K562 treated with DMSO at 1 percent for 4 hours (cell line): ENCODE results near the gene ALDH5A1. TPM values are rescaled to one million over a fixed set of nuclear protein-coding genes. Genes with fewer than 3 reads are reported as not detected.

Source experiments
- total RNA-seq: library from RNA; unstranded; fragments of 300-600 nt; gene quantifications from 2 replicates; pipeline ENCODE4 v1.2.3, GENCODE V29; 2022; ENCODE audit not compliant: insufficient read depth

ALDH5A1 gene
- total RNA-seq = 5.2 and 7.4 TPM in 2 replicates

DNA sequence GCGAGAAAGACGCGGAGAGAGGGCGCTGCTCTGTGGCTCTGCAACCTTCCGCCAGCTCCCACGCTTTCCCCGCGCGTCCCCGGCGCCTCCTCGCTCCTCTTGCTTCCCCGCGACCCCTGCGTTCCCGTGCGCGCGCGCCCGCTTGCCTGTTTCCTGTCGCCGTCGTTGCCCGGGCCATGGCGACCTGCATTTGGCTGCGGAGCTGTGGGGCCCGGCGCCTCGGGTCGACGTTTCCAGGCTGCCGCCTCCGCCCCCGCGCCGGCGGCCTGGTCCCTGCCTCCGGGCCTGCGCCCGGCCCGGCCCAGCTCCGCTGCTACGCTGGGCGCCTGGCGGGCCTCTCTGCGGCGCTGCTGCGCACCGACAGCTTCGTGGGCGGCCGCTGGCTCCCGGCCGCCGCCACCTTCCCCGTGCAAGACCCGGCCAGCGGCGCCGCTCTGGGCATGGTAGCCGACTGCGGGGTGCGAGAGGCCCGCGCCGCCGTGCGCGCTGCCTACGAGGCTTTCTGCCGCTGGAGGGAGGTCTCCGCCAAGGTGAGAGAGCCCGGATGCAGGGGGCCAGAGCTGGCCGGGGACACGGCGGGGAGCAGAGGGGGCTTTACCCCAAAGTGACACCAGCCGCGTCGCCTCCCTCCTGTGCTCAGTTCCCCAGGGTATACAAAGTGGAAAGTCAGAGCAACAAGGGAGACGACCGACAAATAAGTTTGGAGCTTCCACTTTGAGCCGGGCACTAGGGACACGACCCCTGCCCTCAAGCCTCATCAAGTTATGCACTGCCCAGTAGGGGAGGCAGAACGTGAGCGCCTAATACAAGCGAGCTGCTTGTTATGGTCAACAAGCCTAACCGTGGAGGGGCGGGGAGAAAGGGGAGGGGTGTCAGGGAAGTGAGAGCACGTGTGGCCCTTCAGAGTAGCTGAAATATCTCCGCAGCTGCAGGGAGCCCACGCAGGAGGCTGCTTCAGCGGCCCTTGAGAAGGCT lies at the start of gene ALDH5A1:
Gene ALDH5A1 (plus strand): TSS at position 149 of the 975 bp plus-strand sequence. CDS start 28 bp downstream, at position 177.

DNA sequence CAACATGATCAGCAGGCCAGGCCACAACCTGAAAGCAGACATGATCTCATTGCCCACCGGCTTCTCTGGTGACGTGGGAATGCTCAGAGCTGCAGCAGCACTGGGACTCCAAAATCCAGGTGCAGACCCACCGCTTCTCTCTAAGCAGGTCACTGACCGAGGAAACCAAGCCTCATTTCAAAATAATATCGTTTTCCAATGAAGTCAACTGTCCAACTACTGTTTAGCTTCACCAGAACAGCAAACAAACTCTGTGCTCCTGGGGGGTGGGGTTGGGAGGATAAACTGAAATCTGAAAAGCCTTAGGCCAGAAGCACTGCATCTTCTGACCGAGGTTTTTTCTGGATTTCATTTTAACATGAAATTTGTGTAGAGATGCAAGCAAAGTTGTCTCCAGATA lies 5.3 kb upstream of the ALDH5A1 start, which contains the start of gene GPLD1:
Gene GPLD1 (minus strand): TSS at position 109 of the 400 bp plus-strand sequence. CDS start 67 bp downstream, at position 42.

Other genes with a start within 250 kb of the ALDH5A1 start
- gene DCDC2, start 136.9 kb upstream of the ALDH5A1 start, total RNA-seq = not detected in 2 replicates
- gene MRS2, start 92.0 kb upstream of the ALDH5A1 start, total RNA-seq = 22.6 and 24.4 TPM in 2 replicates
- 0.44 and 0.46 TPM in 2 replicates for gene GPLD1, start 5.4 kb upstream of the ALDH5A1 start, total RNA-seq
- not detected in 2 replicates for gene KIAA0319, start 151.2 kb downstream of the ALDH5A1 start, total RNA-seq
- gene TDP2, start 171.9 kb downstream of the ALDH5A1 start, total RNA-seq = 29.3 and 32.2 TPM in 2 replicates
- 14.2 and 17.3 TPM in 2 replicates for gene ACOT13, start 172.1 kb downstream of the ALDH5A1 start, total RNA-seq
- 58.3 and 62.6 TPM in 2 replicates for gene C6orf62, start 224.2 kb downstream of the ALDH5A1 start, total RNA-seq